ENCODE measurements around the gene MED13L. TPM values are rescaled to one million over a fixed set of nuclear protein-coding genes. Genes with fewer than 3 reads are reported as not detected.
A peak's percentile ranks its signal among the peaks of the same experiment; 100 is the strongest.

Gene MED13L
- total and polyA plus RNA-seq, 2 of the 4 experiments (the other 2 are of a cell fraction) = 17.9 to 49.1 TPM

- peaks cover 18% of the 10 kb centered on the region for H3K9me1 ChIP-seq (ENCODE audit: insufficient read depth, low read length)
- ATAC-seq (ENCODE audit: low read depth) (no peak), DNase-seq (no peak)
- POLR2A ChIA-PET (ENCODE audit: unreplicated experiment) = no interaction called here
- H4K5ac ChIP-seq (ENCODE audit: low read depth, low read length) = no peak overlapping the region
- H3K9ac ChIP-seq (ENCODE audit: low read depth, low read length) = no peak overlapping the region
- TF ChIP-seq CTCF (conservative IDR thresholded peaks at IDR 0.05; ENCODE audit: low read depth, low read length) (no peak), ELK1 (IDR thresholded peaks at IDR 0.05; ENCODE audit: borderline replicate concordance, low read depth, low read length) (no peak), BHLHE40 (IDR thresholded peaks at IDR 0.05; ENCODE audit: low read depth, low read length) (no peak), MAFK (IDR thresholded peaks at IDR 0.05; ENCODE audit: low read depth, low read length) (no peak), MAZ (IDR thresholded peaks at IDR 0.05; ENCODE audit: borderline replicate concordance, low read depth, low read length) (no peak), SMC3 (IDR thresholded peaks at IDR 0.05; ENCODE audit: low read depth, low read length) (no peak), RFX5 (IDR thresholded peaks at IDR 0.05; ENCODE audit: low read depth, low read length) (no peak), RCOR1 (IDR thresholded peaks at IDR 0.05; ENCODE audit: insufficient replicate concordance, low read length) (no peak), MXI1 (IDR thresholded peaks at IDR 0.05; ENCODE audit: borderline replicate concordance, low read depth, low read length) (no peak), CHD1 (IDR thresholded peaks at IDR 0.05; ENCODE audit: low read depth, low read length) (no peak)
- H2BK20ac ChIP-seq (ENCODE audit: low read depth, low read length) = no peak overlapping the region
- H3K36me3 ChIP-seq (ENCODE audit: control insufficient read depth, insufficient read depth, low read length) = no peaks in the 10 kb centered on the region
- CTCF ChIA-PET = interaction anchor here (0.7 to 0.9 kb wide), 2 partner anchors 184 to 356 kb away, joined by 3 read pairs; no protein-coding TSS in a partner anchor
- 0 out of 2 replicates have a peak overlapping the region, but pooled peaks have one; percentile 2 for H2AK5ac ChIP-seq (ENCODE audit: low read depth, low read length)
- dilution Hi-C loops (cut with HindIII; ENCODE audit: low sequenced_read_pairs, unreplicated experiment) (no loop called here), intact Hi-C loops (cut with micrococcal nuclease) (no loop called here), in situ Hi-C loops (cut with MboI; ENCODE audit: low sequenced_read_pairs) (no loop called here)
- H3K4me3 ChIP-seq (ENCODE audit: insufficient read depth, low read depth, low read length) = no peak overlapping the region
- H3K27ac ChIP-seq (ENCODE audit: insufficient read depth, low read length) = no peak overlapping the region
- H3K4me2 ChIP-seq (ENCODE audit: low read depth, low read length) = no peak overlapping the region
- H4K91ac ChIP-seq (ENCODE audit: insufficient read depth, low read depth, low read length) = no peak overlapping the region
- no peak overlapping the region for H3K56ac ChIP-seq (ENCODE audit: extremely low read depth, insufficient read depth, low read length)
- H4K8ac ChIP-seq (ENCODE audit: low read depth in 2 of 2, low read length in 2 of 2) = no peak overlapping the region
- no peak overlapping the region for H3K14ac ChIP-seq (replicated peaks; ENCODE audit: low read depth, low read length)
- no peak overlapping the region for H3K23ac ChIP-seq (ENCODE audit: low read depth, low read length)
- H2BK5ac ChIP-seq (ENCODE audit: low read depth, low read length, poor library complexity, severe bottlenecking) = no peak overlapping the region
- H2AFZ ChIP-seq (replicated peaks; ENCODE audit: low read length, poor library complexity) = no peak overlapping the region
- H4K20me1 ChIP-seq (ENCODE audit: insufficient read depth, low read length) = peaks cover 73% of the 10 kb centered on the region
- H3K4me1 ChIP-seq (ENCODE audit: control insufficient read depth, insufficient read depth, low read length) = peaks cover 11% of the 10 kb centered on the region
- no peaks in the 10 kb centered on the region; the same call in 1 of the 2 replicates for H3K9me3 ChIP-seq (ENCODE audit: control insufficient read depth, insufficient read depth, low read length)
- H3K18ac ChIP-seq (ENCODE audit: low read depth, low read length) = no peak overlapping the region
- WGBS, 2 experiments (ENCODE audit: extremely low coverage in 2 of 2, insufficient read length in 1 of 2) = 80% methylated on average over 1 of the region's 5 CpGs; no CpG with 5 or more reads in 1 of the 2 experiments
- H2BK15ac ChIP-seq (ENCODE audit: low read depth, low read length) = no peak overlapping the region
- H3K27me3 ChIP-seq (ENCODE audit: control insufficient read depth, insufficient read depth, low read length) = no peaks in the 10 kb centered on the region
- H3K79me1 ChIP-seq (ENCODE audit: low read depth in 1 of 2, low read length in 2 of 2) = peaks cover 14 to 52% of the 10 kb centered on the region in 2 experiments; a peak in 3 of 4 replicates
- no peak overlapping the region for H2BK120ac ChIP-seq (ENCODE audit: low read depth, low read length)
- no peak overlapping the region for H2AK9ac ChIP-seq (replicated peaks; ENCODE audit: low read depth, low read length, poor library complexity)
- no peak overlapping the region for H3K4ac ChIP-seq (ENCODE audit: low read depth, low read length)
- no TSS peak for BruUV-seq (replicated peaks)
These were observed 30.9 kb downstream of the MED13L start for GRCh38 chr12:116246490-116247179.
